ENCODE data around the gene NAB2.
A peak's percentile ranks its signal among the peaks of the same experiment; 100 is the strongest.

DNA sequence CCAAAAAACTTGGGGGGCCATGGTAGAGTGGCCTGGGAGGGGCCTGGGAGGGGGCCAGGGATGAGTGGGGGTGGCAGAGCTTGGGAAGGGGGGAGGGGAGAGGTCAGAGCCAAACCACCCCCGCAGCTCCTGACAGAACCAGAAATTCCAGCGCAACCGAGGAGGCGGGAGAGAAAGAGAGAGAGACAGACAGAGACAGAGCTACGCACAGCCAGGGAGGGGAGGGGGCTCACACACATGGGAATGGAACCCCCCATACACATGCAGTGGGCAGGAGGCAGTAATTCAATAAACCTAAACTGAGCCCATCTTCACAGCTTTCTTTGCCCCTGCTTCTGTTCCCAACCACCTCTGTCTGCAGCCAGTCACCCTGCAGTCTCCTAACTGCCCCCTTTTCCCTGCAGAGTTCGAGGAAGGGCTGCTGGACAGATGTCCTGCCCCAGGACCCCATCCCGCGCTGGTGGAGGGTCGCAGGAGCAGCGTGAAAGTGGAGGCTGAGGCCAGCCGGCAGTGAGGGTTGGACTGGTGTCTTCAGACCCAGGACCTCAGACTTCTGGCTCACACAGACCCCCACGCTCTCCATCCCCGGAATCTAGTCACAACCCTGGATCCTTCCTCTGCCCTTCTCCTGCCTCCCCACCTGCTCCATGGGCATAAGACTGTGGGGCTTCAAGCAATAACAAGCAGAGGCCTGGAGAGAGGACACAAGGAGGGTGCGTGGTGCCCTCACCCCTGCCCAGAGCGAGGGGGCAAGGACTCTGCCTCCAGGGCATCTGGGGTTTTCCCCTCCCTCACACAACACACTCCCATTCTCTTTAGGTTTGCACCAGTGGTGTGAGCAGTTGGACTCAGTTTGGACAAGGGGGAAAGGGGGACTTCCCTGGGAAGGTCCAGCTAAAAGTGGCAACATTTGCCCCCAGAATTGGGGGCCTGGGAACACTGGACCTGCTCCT, 5.6 kb downstream of the NAB2 start:
- TF ChIP-seq GABPB1 (CRISPR knock-in tag; IDR thresholded peaks at IDR 0.05): no peak
- TF ChIP-seq ZNF766 (CRISPR knock-in tag; conservative IDR thresholded peaks at IDR 0.05): no peak
- 0 out of 2 replicates have a peak, but pooled peaks have one; percentile 29 for TF ChIP-seq POLR2A (conservative IDR thresholded peaks at IDR 0.05)
- no peak for TF ChIP-seq SMARCE1 (IDR thresholded peaks at IDR 0.05)
- no peak for TF ChIP-seq CTCF (IDR thresholded peaks at IDR 0.05 in 2 of 3, conservative IDR thresholded peaks at IDR 0.05 in 1 of 3; ENCODE audit: insufficient read depth in 2 of 3, low read depth in 1 of 3, low read length in 3 of 3)
- TF ChIP-seq TEAD1 (CRISPR knock-in tag; IDR thresholded peaks at IDR 0.05): no peak
- TF ChIP-seq MBD2 (IDR thresholded peaks at IDR 0.05; ENCODE audit: borderline replicate concordance, low read depth): no peak

All from K562 (cell line).